NOMO-1 treated with DMSO at 0.1 percent for 48 hours (cell line): ENCODE measurements around the gene HIPK4.
"Not testable (repeated sequence)": the region's sequence is repeated elsewhere in the genome, so short reads cannot be mapped to it uniquely, and the experiment has no call there.

Source experiments
- DNase-seq: peaks from one replicate; lab custom pipeline; 2025; ENCODE audit not compliant: unreplicated experiment; lab: John Stamatoyannopoulos, UW

Gene HIPK4

GRCh38 chr19:40418040-40418439, 28.1 kb upstream of the HIPK4 start:
- no peak for DNase-seq

GRCh38 chr19:40417643-40417981, 27.6 kb upstream of the HIPK4 start:
- DNase-seq, result no peak

DNA sequence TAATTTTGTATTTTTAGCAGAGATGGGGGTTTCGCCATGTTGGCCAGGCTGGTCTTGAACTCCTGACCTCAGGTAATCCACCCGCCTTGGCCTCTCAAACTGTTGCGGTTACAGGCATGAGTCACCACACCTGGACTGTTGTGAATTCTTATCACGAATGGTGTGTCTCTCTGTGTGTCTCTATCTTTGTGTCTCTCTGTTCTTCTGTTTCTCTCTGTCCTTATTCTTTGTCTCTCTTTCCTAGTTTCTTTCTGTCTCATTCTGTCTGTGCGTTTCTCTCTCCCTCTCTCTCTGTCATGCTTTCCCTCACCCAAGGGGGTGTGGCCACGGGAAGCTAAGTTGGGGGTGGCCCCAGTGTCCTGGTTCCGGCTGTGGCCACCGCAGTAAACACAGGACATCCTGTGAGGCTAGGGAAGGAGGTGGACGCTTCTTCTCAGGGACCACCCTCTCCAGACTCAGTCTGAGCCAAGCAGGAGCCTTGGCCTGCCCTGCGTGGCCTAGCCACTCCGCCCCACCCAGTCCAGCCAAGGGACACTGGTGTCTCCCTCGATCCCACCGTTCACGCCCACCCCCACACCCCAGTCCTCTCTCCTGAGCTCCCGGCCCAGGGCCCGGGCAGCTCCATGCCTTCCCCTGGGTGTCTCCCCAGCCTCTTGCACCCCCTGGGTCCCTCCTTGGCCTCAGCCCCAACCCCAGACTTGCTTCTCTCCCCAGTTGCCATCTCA, 27.1 kb upstream of the HIPK4 start:
- peak; percentile 25 for DNase-seq

DNA sequence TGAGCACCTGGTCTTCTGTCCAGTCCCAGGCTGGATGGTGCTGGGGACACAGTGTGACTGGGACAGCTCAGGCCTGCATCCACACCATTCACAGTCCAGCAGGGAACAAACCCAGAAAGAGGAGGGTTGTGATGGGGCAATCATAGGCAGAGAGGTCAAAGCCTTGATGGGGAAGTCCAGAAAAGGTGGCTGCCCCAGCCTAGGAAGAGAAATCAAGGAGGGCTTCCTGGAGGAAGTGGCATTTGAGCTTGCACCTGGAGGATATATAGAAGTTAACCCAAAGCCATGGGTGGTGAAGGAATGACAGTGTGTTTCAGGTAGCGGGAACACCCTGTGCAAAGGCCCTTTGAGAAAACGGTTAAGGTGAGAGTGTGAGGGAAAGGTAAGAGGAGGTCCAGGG, 25.8 kb upstream of the HIPK4 start:
- DNase-seq, result no peak

GRCh38 chr19:40414542-40415535, 24.9 kb upstream of the HIPK4 start:
- DNase-seq, result no peak

DNA sequence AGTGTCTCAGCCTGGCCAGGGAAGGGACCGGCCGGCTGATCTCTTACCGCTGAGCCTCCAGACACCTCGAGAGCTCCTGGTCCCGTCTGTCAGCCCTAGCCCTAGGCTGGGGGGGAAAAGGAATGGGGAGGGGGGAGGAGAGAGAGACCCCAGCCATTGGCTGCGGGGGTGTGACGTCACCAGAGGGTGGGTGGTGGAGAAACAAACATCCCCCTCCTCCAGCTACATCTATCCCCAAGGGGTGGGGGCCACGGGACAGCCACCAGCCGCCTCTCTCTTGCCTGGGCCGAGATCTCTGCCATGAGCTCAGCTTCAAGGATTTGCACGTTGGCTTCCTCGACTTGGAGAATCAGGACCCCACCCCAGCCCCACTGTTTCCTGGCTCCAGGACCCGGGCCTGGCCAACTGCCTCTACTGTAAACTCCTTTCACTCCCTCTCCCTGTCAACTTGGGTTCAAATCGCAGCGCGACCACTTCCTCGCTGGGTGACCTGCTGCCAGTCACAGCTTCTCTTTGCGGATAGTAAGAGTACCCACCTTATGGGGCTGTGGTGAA, 23.4 kb upstream of the HIPK4 start, which contains the start of gene PRX:
Gene PRX (minus strand): TSS at position 88 of the 555 bp plus-strand sequence. CDS start 5,446 bp downstream, outside the sequence.
- DNase-seq, result no peak

DNA sequence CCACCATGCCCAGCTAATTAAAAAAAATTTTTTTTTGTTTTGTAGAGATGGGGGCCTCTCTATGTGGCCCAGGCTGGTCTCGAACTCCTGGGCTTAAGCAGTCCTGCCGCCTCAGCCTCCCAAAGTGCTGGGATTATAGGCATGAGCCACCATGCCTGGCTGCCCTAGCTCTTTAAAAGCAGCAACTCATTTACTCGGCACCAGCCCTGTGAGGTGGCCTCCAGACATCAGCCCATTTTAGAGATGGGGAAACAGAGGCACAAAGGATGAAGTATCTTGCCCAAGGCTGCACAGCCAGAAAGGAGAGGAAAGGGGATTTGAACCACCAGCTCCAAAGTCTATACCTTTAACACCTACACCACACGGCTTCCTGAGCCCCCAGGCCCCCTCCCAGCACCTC, 22.9 kb upstream of the HIPK4 start:
- DNase-seq, result no peak

DNA sequence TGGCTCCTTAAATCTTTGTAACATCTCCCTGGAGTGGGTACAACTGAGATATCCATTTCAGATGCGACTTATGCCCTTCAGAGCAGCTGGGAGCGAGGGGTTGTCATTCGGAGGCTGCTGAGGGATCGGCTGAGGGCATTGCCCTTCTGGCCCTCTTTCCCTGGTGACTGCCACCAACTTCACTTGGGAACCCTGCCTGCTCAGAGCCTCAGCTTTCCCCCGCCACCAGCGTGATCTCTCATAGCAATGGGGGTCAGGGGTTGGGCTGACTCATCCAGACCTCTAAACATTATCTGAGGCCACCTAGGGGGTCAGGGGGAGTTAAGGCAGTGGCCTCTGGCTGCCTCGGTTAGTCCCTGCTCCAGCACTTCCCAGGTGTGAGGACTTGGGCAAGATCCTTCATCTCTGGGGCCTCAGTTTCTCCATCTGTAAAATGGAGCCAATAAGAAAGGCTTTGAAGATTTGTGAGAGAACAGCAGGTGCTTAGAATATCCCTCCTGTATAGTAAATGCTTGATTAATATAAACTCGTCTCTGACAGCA, 22.0 kb upstream of the HIPK4 start:
- no peak for DNase-seq

- no peak for DNase-seq
Observed at GRCh38 chr19:40411125-40411842, 21.3 kb upstream of the HIPK4 start.

GRCh38 chr19:40410030-40410389, 20.0 kb upstream of the HIPK4 start:
- DNase-seq, result no peak

GRCh38 chr19:40408598-40408925, 18.6 kb upstream of the HIPK4 start:
- not testable (repeated sequence) for DNase-seq

- no peak for DNase-seq
Observed at GRCh38 chr19:40407714-40408597, 18.0 kb upstream of the HIPK4 start.

- DNase-seq, result peak; percentile 87
Observed at GRCh38 chr19:40403262-40403984, 13.4 kb upstream of the HIPK4 start.

GRCh38 chr19:40400559-40400958, 10.6 kb upstream of the HIPK4 start:
- no peak for DNase-seq

GRCh38 chr19:40398417-40399131, 8.6 kb upstream of the HIPK4 start:
- no peak for DNase-seq

DNA sequence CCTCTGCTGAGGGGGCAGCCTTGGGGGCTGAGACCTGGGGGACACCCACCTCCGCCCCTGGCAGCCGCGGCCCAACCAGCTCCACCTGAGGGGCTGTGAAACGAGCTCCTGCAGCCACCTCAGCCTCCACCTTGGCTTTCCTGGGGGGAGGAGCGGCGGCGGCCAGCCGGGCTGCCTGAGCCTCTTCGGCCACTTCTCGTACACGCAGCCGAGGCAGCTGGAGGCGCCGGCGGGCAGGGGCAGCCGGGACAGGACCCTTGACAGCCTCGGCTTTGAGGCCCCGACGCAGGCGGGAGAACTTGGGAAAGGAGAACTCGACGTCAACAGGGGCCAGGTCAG, 7.6 kb upstream of the HIPK4 start:
- DNase-seq, result no peak

DNA sequence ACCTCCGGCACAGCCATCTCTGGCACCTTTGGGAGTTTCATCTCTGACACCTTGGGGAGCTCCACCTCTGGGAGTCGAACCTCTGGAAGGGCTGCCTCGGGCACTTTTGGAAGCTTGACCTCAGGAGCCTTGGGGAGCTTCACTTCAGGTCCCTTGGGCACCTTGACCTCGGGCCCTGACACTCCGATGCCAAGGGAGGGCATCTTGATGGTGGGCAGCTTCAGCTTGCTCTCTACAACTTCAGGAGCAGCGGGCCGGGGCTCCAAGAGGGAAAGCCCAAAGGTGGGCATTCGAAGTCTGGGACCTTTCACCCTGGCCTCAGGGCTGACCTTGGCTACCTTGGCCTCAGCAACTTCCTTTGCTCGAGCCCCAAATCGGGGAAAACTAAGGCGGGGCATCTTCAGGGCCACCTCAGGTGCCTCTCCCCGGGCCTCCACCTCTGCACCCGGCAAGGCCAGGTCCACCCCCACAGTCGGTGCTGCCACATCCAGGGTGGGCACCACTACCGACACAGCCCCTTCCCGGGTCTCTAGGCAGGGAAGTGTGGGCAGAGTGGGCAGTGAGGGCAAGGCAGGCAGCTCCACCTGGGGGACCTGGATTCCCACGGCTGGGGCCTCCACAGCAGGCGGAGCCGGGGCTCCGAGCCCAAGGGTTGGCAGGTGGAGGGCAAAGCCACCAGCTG, 7.0 kb upstream of the HIPK4 start:
- DNase-seq, result no peak

- DNase-seq, result no peak
Observed at GRCh38 chr19:40395956-40396355, 6.0 kb upstream of the HIPK4 start.
